Activated T-helper 1 cell treated with anti-CD3 and anti-CD28 coated beads, Interleukin-2, amount 50 U/mL, for 16 hours (primary cell): ENCODE measurements around the gene KLK13.

Experiments used
- DNase-seq, 2 donors: peaks; one replicate each; pipeline ENCODE4 v3.0.0-alpha.2; 2020; ENCODE audit warnings: low read depth in 1 of 2, low spot score in 1 of 2

KLK13 gene

GRCh38 chr19:51020988-51021651, 43.8 kb downstream of the KLK13 start:
- no peak for DNase-seq

- DNase-seq = no peak
Measured at GRCh38 chr19:51019544-51019925, 45.4 kb downstream of the KLK13 start, which contains the start of gene KLK10. TSS of gene KLK10 (minus strand) at chr19:51019709. CDS start at chr19:51019130, 579 bp downstream.

- no peak for DNase-seq
Measured at GRCh38 chr19:51018745-51019543, 45.9 kb downstream of the KLK13 start.

- peak in 1 of 2 donors; percentile 8 for DNase-seq
Measured at GRCh38 chr19:51016798-51017683, 47.9 kb downstream of the KLK13 start.

- no peak for DNase-seq
Measured at GRCh38 chr19:51015691-51016267, 49.1 kb downstream of the KLK13 start.

GRCh38 chr19:51014242-51014641, 50.6 kb downstream of the KLK13 start:
- DNase-seq = no peak

GRCh38 chr19:51012661-51013190, 52.2 kb downstream of the KLK13 start:
- no peak for DNase-seq

- DNase-seq = no peak
Measured at GRCh38 chr19:51010066-51010795, 54.7 kb downstream of the KLK13 start.

GRCh38 chr19:51009061-51009891, 55.6 kb downstream of the KLK13 start:
- DNase-seq = no peak

- no peak for DNase-seq
Measured at GRCh38 chr19:51007488-51007887, 57.4 kb downstream of the KLK13 start.

- no peak for DNase-seq
Measured at GRCh38 chr19:51006406-51006805, 58.5 kb downstream of the KLK13 start.
